ENCODE results near the gene PRELID2. TPM values are rescaled to one million over a fixed set of nuclear protein-coding genes. Genes with fewer than 3 reads are reported as not detected.

PRELID2 gene
- total RNA-seq (1 to 10 TPM; 5.2 to 5.9 TPM), polyA plus RNA-seq (ENCODE audit: insufficient read length in 6 of 6) (10 to 100 TPM in 5 of 6 donors, 1 to 10 TPM in 1; 8.1 to 12.3 (median 10.7) TPM)
- long read RNA-seq, donor 1, partial matches to known transcripts, result 0 of 6 reads
- long read RNA-seq, donor 1, other reads (novel, unspliced or antisense), result 6 of 6 reads
- long read RNA-seq, donor 2, partial matches to known transcripts, result 0 of 1 reads
- long read RNA-seq, donor 2, other reads (novel, unspliced or antisense), result 0 of 1 reads
- long read RNA-seq, donor 3, partial matches to known transcripts, result 0 of 2 reads
- long read RNA-seq, donor 3, other reads (novel, unspliced or antisense), result 0 of 2 reads
- long read RNA-seq, donor 4, partial matches to known transcripts, result 1 of 2 reads
- long read RNA-seq, donor 4, other reads (novel, unspliced or antisense), result 1 of 2 reads
- long read RNA-seq, donor 5, result 0 reads
- long read RNA-seq, donor 6, result 0 reads
- long read RNA-seq, donor 7, partial matches to known transcripts, result 0 of 2 reads
- long read RNA-seq, donor 7, other reads (novel, unspliced or antisense), result 0 of 2 reads
- long read RNA-seq, donor 8, partial matches to known transcripts, result 0 of 6 reads
- long read RNA-seq, donor 8, other reads (novel, unspliced or antisense), result 5 of 6 reads
- long read RNA-seq, donor 9, result 0 reads
- long read RNA-seq, donor 10, partial matches to known transcripts, result 1 of 4 reads
- long read RNA-seq, donor 10, other reads (novel, unspliced or antisense), result 3 of 4 reads
- long read RNA-seq, donor 11, result 0 reads
- long read RNA-seq, donor 12, result 0 reads

DNA sequence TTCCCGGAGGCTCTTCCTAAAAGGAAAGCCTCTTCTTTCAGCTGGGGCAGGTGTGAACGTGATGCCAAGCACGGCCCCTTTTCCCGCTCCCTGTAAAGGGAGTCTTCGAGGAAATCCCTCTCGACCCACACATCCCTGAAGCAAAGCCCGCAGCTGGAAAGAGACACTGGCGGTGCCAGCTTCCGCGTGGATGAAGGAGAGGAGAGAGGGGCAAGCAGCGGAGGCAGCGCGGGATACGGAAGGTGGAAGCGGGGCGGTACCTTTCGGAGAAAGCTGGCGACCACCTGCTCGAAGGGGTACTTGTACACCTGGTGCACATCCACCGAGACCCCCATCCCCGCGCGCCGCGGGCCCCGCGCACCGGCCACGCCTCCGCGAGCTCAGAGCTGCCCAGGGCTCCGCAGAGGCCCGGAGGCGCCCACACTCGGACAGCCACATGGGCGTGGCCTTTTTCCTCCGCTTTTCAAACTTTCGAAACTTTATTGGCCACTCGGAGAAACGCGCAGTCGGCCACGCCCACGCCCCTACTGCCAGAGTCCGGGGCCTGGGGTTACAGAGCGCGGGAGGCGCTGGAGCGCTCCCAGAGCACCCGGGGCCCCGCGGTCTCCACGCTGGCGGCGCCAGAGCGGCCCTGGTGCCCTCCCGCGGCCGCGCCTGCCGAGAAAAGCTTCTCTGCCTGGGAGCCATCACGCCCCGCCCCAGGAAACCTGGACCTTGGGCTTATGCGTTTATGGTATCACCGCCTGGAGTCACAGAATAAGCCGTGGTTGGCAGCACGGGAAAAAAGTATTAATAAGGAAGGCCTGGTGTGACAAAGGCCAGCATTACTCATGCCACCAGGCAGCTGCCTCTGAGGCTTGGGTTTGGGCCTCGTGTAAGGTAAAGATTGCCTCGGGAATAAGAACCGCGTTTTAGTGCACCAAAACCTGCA is at the start of gene PRELID2:
Gene PRELID2 (minus strand): TSS at position 426 of the 931 bp plus-strand sequence. CDS start 91 bp downstream, at position 335.
- DNase-seq (peak; percentile 87 to 93 (median 91)), ATAC-seq (peak; percentile 97)
- no peaks in the 10 kb centered on the region for H3K27me3 ChIP-seq
- intact Hi-C loops (cut with DNase I), result no loop called here
- H3K9me3 ChIP-seq, result no peaks in the 10 kb centered on the region
- peak within 1 kb of the TSS; percentile 78 to 82 for H3K4me3 ChIP-seq
- peaks cover 9 to 24% of the 10 kb centered on the region in 2 donors for H3K4me1 ChIP-seq
- H3K27ac ChIP-seq, result peak within 1 kb of the TSS; percentile 67 to 68
- TF ChIP-seq, protein P1, sequence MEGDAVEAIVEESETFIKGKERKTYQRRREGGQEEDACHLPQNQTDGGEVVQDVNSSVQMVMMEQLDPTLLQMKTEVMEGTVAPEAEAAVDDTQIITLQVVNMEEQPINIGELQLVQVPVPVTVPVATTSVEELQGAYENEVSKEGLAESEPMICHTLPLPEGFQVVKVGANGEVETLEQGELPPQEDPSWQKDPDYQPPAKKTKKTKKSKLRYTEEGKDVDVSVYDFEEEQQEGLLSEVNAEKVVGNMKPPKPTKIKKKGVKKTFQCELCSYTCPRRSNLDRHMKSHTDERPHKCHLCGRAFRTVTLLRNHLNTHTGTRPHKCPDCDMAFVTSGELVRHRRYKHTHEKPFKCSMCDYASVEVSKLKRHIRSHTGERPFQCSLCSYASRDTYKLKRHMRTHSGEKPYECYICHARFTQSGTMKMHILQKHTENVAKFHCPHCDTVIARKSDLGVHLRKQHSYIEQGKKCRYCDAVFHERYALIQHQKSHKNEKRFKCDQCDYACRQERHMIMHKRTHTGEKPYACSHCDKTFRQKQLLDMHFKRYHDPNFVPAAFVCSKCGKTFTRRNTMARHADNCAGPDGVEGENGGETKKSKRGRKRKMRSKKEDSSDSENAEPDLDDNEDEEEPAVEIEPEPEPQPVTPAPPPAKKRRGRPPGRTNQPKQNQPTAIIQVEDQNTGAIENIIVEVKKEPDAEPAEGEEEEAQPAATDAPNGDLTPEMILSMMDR (IDR thresholded peaks at IDR 0.05), result no peak
- H3K36me3 ChIP-seq, result no peaks in the 10 kb centered on the region

GRCh38 chr5:145874765-145875164 is 39.6 kb upstream of the PRELID2 start:
- Histone ChIP-seq H3K36me3 (no peaks in the 10 kb centered on the region), H3K4me1 (no peaks in the 10 kb centered on the region), H3K27me3 (no peaks in the 10 kb centered on the region), H3K9me3 (no peaks in the 10 kb centered on the region), H3K4me3 (no peak overlapping the region), H3K27ac (no peak overlapping the region)
- TF ChIP-seq, protein P1 (IDR thresholded peaks at IDR 0.05), result no peak
- ATAC-seq (no peak), DNase-seq (no peak)
- intact Hi-C loops (cut with DNase I), result no loop called here

DNA sequence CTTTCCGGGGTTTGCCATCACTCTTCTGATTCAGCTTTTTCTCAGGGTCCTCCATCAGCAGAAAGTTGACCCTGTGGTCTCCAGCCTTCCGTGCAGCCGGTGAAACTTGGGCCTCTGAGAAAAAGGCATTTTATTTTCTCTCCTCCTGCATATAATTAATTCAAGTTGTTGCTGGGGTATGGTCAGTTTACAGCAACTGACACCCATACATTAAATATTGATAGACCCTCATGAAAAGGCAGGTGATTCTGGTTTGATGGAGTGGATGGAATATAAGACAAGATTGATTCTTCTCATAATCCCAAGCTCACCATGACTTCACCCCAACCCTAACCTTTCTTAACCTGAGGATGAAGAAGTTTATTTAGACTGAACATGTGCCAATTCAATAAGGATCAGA is 37.8 kb upstream of the PRELID2 start, which contains the start of gene GRXCR2:
Gene GRXCR2 (minus strand): TSS at position 101 of the 400 bp plus-strand sequence. CDS start 46 bp downstream, at position 55.
- H3K27me3 ChIP-seq, result no peaks in the 10 kb centered on the region
- H3K4me3 ChIP-seq, result no peak within 1 kb of the TSS
- no peak within 1 kb of the TSS for H3K27ac ChIP-seq
- no peaks in the 10 kb centered on the region for H3K4me1 ChIP-seq
- ATAC-seq (no peak), DNase-seq (no peak)
- H3K9me3 ChIP-seq, result no peaks in the 10 kb centered on the region
- intact Hi-C loops (cut with DNase I), result no loop called here
- H3K36me3 ChIP-seq, result no peaks in the 10 kb centered on the region
- TF ChIP-seq, protein P1 (IDR thresholded peaks at IDR 0.05), result no peak

DNA sequence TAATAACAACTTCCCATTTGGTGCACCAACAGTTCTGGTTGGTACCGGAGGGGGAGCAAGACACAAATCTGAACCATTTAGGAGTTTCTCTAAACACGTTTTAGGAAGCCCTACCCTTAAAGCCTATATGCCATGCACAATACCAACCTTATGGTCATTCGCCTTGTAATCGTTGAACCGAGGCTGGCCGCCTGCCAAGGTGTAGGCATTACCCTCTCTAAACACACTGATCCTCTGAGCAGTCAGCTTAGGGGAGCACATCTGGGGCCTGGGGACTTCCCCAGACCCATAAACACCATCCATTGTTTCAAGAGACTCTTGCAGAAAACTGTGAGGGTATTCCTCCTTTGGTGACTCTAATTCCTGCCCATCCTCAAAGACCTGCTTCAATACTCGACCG is 37.3 kb upstream of the PRELID2 start:
- no peak for DNase-seq
- Histone ChIP-seq H3K4me1 (peaks cover 0 to 3% of the 10 kb centered on the region in 2 donors), H3K4me3 (no peak overlapping the region), H3K27ac (no peak overlapping the region), H3K36me3 (no peaks in the 10 kb centered on the region), H3K27me3 (no peaks in the 10 kb centered on the region), H3K9me3 (no peaks in the 10 kb centered on the region)
- intact Hi-C loops (cut with DNase I), result no loop called here
- ATAC-seq, result no peak
- TF ChIP-seq, protein P1 (IDR thresholded peaks at IDR 0.05), result no peak

Data from left lung (tissue), 14 donors.